Measurements from ENCODE around the gene PNLIPRP2.

- TF ChIP-seq EP300 (IDR thresholded peaks at IDR 0.05) = no peak
- TF ChIP-seq POLR2A (IDR thresholded peaks at IDR 0.05) = no peak
These were observed 12.0 kb downstream of the PNLIPRP2 start for GRCh38 chr10:116632596-116633215.

Measured in tibial nerve (tissue), 3 donors.